Stimulated activated CD8-positive, alpha-beta memory T cell treated with anti-CD3 and anti-CD28 coated beads, Interleukin-15, amount 100 ng/mL, for 1 hour (primary cell): ENCODE data around the gene MCF2L.

Experiments used
- DNase-seq: peaks from one replicate; pipeline ENCODE4 v3.0.0-alpha.2; 2020; ENCODE audit warnings: low read depth

The MCF2L gene

GRCh38 chr13:113148407-113148806, 179.4 kb downstream of the MCF2L start:
- no peak for DNase-seq

- no peak for DNase-seq
Measured at GRCh38 chr13:113148940-113149503, 180.0 kb downstream of the MCF2L start.
